ENCODE data around the gene NIPAL3. TPM values are rescaled to one million over a fixed set of nuclear protein-coding genes. Genes with fewer than 3 reads are reported as not detected.
"Not testable (repeated sequence)": the region's sequence is repeated elsewhere in the genome, so short reads cannot be mapped to it uniquely, and the experiment has no call there.

Gene NIPAL3
- total RNA-seq, 1 donor from 2014 or later: 73.9 TPM

GRCh38 chr1:24489674-24490073 lies 74.1 kb downstream of the NIPAL3 start:
- no peaks in the 10 kb centered on the region for H3K4me1 ChIP-seq
- intact Hi-C loops (cut with DNase I): no loop called here
- no peaks in the 10 kb centered on the region for H3K27me3 ChIP-seq
- TF ChIP-seq CTCF (IDR thresholded peaks at IDR 0.05): no peak
- H3K36me3 ChIP-seq: no peaks in the 10 kb centered on the region
- H3K27ac ChIP-seq: no peak overlapping the region
- H3K4me3 ChIP-seq: no peak overlapping the region
- no peak for DNase-seq (ENCODE audit: low spot score in 2 of 2)
- no peaks in the 10 kb centered on the region for H3K9me3 ChIP-seq

DNA sequence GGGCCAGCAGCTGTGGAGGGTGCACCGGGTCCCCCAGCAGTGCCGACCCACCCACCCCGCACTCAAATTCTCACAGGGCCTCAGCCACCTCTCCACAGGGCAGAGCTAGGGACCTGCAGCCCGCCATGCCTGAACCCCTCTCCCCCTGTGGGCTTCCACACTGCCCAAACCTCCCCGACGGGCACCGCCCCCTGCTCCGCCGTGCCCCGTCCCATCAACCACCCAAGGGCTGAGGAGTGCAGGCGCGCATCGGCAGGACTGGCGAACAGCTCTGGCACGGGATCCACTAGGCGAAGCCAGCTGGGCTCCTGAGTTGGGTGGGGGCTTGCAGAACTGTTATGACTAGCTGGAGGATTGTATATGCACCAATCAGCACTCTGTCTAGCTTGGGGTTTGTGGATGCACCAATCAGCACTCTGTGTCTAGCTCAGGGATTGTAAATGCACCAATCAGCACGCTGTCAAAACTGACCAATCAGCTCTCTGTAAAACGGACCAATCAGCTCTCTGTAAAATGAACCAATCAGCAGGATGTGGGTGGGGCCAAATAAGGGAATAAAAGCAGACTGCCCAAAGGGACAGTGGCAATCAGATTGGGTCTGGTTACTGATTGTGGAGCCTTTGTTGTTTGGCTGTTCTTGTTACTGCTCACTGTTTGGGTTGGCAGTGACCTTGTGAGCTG lies 74.6 kb downstream of the NIPAL3 start:
- Histone ChIP-seq H3K9me3 (no peaks in the 10 kb centered on the region), H3K27ac (no peak overlapping the region), H3K27me3 (no peaks in the 10 kb centered on the region), H3K36me3 (no peaks in the 10 kb centered on the region), H3K4me1 (no peaks in the 10 kb centered on the region), H3K4me3 (no peak overlapping the region)
- DNase-seq (ENCODE audit: low spot score in 2 of 2): no peak
- intact Hi-C loops (cut with DNase I): no loop called here
- TF ChIP-seq CTCF (IDR thresholded peaks at IDR 0.05): no peak

DNA sequence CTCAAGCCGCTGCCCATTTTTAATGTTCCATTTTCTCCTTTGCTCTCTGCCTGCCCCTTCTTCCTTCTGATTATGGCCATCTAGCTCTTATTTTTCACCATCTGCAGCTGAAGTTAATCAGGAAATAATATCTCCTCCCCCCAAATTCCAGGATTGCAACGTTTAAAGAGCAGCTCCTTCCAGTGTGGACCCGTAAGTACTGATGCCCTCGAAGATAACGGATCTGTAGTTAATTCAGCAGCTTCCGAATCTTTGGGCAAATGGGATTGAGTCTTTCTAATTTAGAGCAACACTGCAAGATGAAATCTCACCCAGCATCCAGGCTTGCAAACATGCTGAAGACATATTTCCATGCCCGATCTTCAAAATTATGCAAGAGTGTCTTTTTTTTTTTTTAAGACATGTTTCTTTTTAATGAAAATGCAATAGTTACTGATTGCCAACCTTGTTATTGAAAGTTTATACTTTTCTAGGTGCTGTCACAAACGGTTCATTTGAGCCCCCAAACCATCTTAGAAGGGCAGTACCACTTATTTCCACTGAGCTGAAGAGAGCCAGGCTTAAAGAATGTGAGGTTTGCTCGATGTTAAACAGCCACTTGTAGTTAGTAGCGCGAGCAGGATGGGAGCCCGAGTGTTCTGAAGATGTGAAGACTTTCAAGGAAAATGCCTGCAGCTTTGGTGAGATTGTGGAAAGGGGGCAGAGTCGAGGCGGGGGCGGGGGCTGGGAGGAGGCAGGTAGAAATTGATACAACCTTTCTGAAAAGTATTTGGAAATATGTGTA lies 76.2 kb downstream of the NIPAL3 start:
- Histone ChIP-seq H3K36me3 (no peaks in the 10 kb centered on the region), H3K27ac (no peak overlapping the region), H3K4me1 (no peaks in the 10 kb centered on the region), H3K27me3 (no peaks in the 10 kb centered on the region), H3K9me3 (no peaks in the 10 kb centered on the region), H3K4me3 (no peak overlapping the region)
- DNase-seq (ENCODE audit: low spot score in 2 of 2): no peak
- no peak for TF ChIP-seq CTCF (IDR thresholded peaks at IDR 0.05)
- intact Hi-C loops (cut with DNase I): no loop called here

- intact Hi-C loops (cut with DNase I); DNase-seq (ENCODE audit: low spot score in 2 of 2); H3K27me3 ChIP-seq; H3K4me3 ChIP-seq; H3K27ac ChIP-seq; H3K36me3 ChIP-seq; H3K4me1 ChIP-seq; H3K9me3 ChIP-seq: not testable (repeated sequence)
Measured at GRCh38 chr1:24492935-24493334, 77.3 kb downstream of the NIPAL3 start.

- no peaks in the 10 kb centered on the region for H3K9me3 ChIP-seq
- intact Hi-C loops (cut with DNase I): no loop called here
- no peak overlapping the region for H3K27ac ChIP-seq
- no peak for TF ChIP-seq CTCF (IDR thresholded peaks at IDR 0.05)
- no peaks in the 10 kb centered on the region for H3K27me3 ChIP-seq
- no peaks in the 10 kb centered on the region for H3K4me1 ChIP-seq
- no peak overlapping the region for H3K4me3 ChIP-seq
- DNase-seq (ENCODE audit: low spot score in 2 of 2): no peak
- H3K36me3 ChIP-seq: no peaks in the 10 kb centered on the region
Measured at GRCh38 chr1:24493785-24494184, 78.2 kb downstream of the NIPAL3 start.

- DNase-seq (ENCODE audit: low spot score in 2 of 2): no peak
- intact Hi-C loops (cut with DNase I): no loop called here
- Histone ChIP-seq H3K4me1 (peaks cover 0 to 3% of the 10 kb centered on the region in 2 donors), H3K36me3 (no peaks in the 10 kb centered on the region), H3K27me3 (no peaks in the 10 kb centered on the region), H3K9me3 (no peaks in the 10 kb centered on the region), H3K27ac (no peak overlapping the region), H3K4me3 (no peak overlapping the region)
- TF ChIP-seq CTCF (IDR thresholded peaks at IDR 0.05): no peak
Measured at GRCh38 chr1:24498589-24498988, 83.0 kb downstream of the NIPAL3 start.

All from ascending aorta (tissue), 2 donors.